Suprapubic skin (tissue), 3 donors: Measurements from ENCODE around the gene SIRPA.

Experiments
- CTCF ChIP-seq, 2 donors: fragments of 200-600 bp in 1 of 2; fragments of 450-650 bp in 1 of 2; sonication (generic) in 1 of 2; IDR thresholded peaks; one replicate each; pipeline ENCODE4 v1.5.1; 2016 to 2019; ENCODE audit warnings: antibody characterized with exemption in 2 of 2, mild to moderate bottlenecking in 1 of 2, moderate library complexity in 1 of 2
- EP300 ChIP-seq: sonication (generic); formaldehyde crosslinking; IDR thresholded peaks from one replicate; pipeline ENCODE4 v1.6.1; 2017; ENCODE audit warnings: antibody characterized with exemption

- TF ChIP-seq CTCF (IDR thresholded peaks at IDR 0.05), result no peak
- no peak for TF ChIP-seq EP300
These were observed 87.5 kb downstream of the SIRPA start for GRCh38 chr20:1982686-1983085.
